GM12878 (cell line): ENCODE results near the gene ABCA7. TPM values are rescaled to one million over a fixed set of nuclear protein-coding genes. Genes with fewer than 3 reads are reported as not detected.

Source experiments
- ATAC-seq: fragments of 200-7000 bp; cut with Tn5 transposase; 3 replicates; pipeline ENCODE4 v1.9.1; 2020; ENCODE audit warnings: mild to moderate bottlenecking, moderate library complexity
- BruUV-seq: library from RNA; stranded (reverse); fragments of 400-500 nt; replicated peaks from 2 replicates; lab custom pipeline; 2021; lab: Mats Ljungman, UMichigan
- CTCF ChIA-PET: fragments of 300-600 bp; sonication (Branson Sonifier 250); formaldehyde crosslinking; extraction: SDS; loops from one replicate; lab custom pipeline; 2021; ENCODE audit warnings: inconsistent platforms; lab: Yijun Ruan, JAX
- POLR2A ChIA-PET: fragments of 350-600 bp; formaldehyde crosslinking; extraction: SDS; loops from one replicate; lab custom pipeline; 2021; ENCODE audit warnings: inconsistent platforms; lab: Charles Lee
- RAD21 ChIA-PET: fragments of 300-600 bp; sonication (Branson Sonifier 250); formaldehyde crosslinking; loops from one replicate; lab custom pipeline; 2023; ENCODE audit warnings: antibody characterized with exemption; ENCODE audit not compliant: unreplicated experiment; lab: Charles Lee
- SMC1A ChIA-PET: fragments of 300-600 bp; sonication (Branson Sonifier 250); formaldehyde crosslinking; loops from one replicate; lab custom pipeline; 2023; ENCODE audit not compliant: unreplicated experiment, uncharacterized antibody; lab: Charles Lee
- DNase-seq: peaks from one replicate; pipeline ENCODE4 v3.0.0-alpha.2; 2011; ENCODE audit warnings: low read depth, low spot score
- FAIRE-seq: peaks from 3 replicates; lab custom pipeline; 2011; peaks lifted over from hg19 to GRCh38; lab: Jason Lieb, UNC
- H2AFZ ChIP-seq: 2 replicates; pipeline ENCODE4 v1.6.0; 2011; ENCODE audit warnings: low read depth, low read length, control low read depth; ENCODE audit not compliant: control insufficient read depth
- H3K27ac ChIP-seq: 2 replicates; pipeline ENCODE4 v1.5.1; 2011; ENCODE audit warnings: control low read depth; ENCODE audit not compliant: control insufficient read depth, insufficient read depth
- H3K27me3 ChIP-seq, 2 experiments: replicated peaks in 1 of 2; 2 replicates each; pipeline versions ENCODE4 v1.6.0 to v1.6.1; 2011; ENCODE audit warnings: low read length in 1 of 2; ENCODE audit not compliant: control insufficient read depth in 2 of 2, insufficient read depth in 2 of 2
- H3K36me3 ChIP-seq, 2 experiments: 2 replicates each; pipeline ENCODE4 v1.5.1; 2011; ENCODE audit warnings: low read length in 1 of 2; ENCODE audit not compliant: control insufficient read depth in 2 of 2, insufficient read depth in 2 of 2
- H3K4me1 ChIP-seq: 2 replicates; pipeline ENCODE4 v1.6.1; 2011; ENCODE audit warnings: mild to moderate bottlenecking, low read length, moderate library complexity, mixed read lengths; ENCODE audit not compliant: control insufficient read depth, insufficient read depth
- H3K4me2 ChIP-seq: 2 replicates; pipeline ENCODE4 v1.6.0; 2011; ENCODE audit warnings: control low read depth; ENCODE audit not compliant: control insufficient read depth, insufficient read depth
- H3K4me3 ChIP-seq: fragments of 200-600 bp; sonication (generic); 2 replicates; pipeline ENCODE4 v1.5.1; 2016
- H3K79me2 ChIP-seq: 2 replicates; pipeline ENCODE4 v1.6.0; 2011; ENCODE audit warnings: low read length; ENCODE audit not compliant: control insufficient read depth, insufficient read depth
- H3K9ac ChIP-seq: 2 replicates; pipeline ENCODE4 v1.8.0; 2011; ENCODE audit warnings: low read length, control low read depth, mixed read lengths; ENCODE audit not compliant: control insufficient read depth, insufficient read depth
- H3K9me3 ChIP-seq: replicated peaks from 3 replicates; pipeline ENCODE4 v1.5.1; 2011; ENCODE audit warnings: mild to moderate bottlenecking, low read length; ENCODE audit not compliant: control insufficient read depth, insufficient read depth
- H4K20me1 ChIP-seq: 2 replicates; pipeline ENCODE4 v1.6.0; 2011; ENCODE audit not compliant: control insufficient read depth, insufficient read depth
- BCLAF1 ChIP-seq: fragments of 450-650 bp; IDR thresholded peaks from 2 replicates; pipeline ENCODE4 v1.6.1; 2017; ENCODE audit warnings: antibody characterized with exemption, mild to moderate bottlenecking, moderate library complexity
- CEBPB ChIP-seq, 2 experiments: fragments of 150-350 bp in 1 of 2; IDR thresholded peaks; 2 replicates each; pipeline ENCODE4 v1.6.1; 2012 to 2014; ENCODE audit warnings: low read depth in 2 of 2, low read length in 2 of 2, borderline replicate concordance in 1 of 2, inconsistent platforms in 1 of 2
- IKZF2 ChIP-seq, 2 experiments: fragments of 450-650 bp; IDR thresholded peaks; 2 replicates each; pipeline ENCODE4 v1.6.1; 2017; ENCODE audit warnings: mild to moderate bottlenecking in 2 of 2, moderate library complexity in 2 of 2
- KLF5 ChIP-seq: fragments of 450-650 bp; IDR thresholded peaks from 2 replicates; pipeline ENCODE4 v1.6.1; 2014; ENCODE audit warnings: mild to moderate bottlenecking; ENCODE audit not compliant: partially characterized antibody
- NFXL1 ChIP-seq: fragments of 450-650 bp; IDR thresholded peaks from 2 replicates; pipeline ENCODE4 v1.6.1; 2017; ENCODE audit warnings: antibody characterized with exemption, mild to moderate bottlenecking, borderline replicate concordance
- RAD51 ChIP-seq: fragments of 450-650 bp; IDR thresholded peaks from 2 replicates; pipeline ENCODE4 v1.6.1; 2016; ENCODE audit warnings: moderate library complexity, mild to moderate bottlenecking, inconsistent platforms
- SMARCA5 ChIP-seq: fragments of 450-650 bp; IDR thresholded peaks from 2 replicates; pipeline ENCODE4 v1.6.1; 2017; ENCODE audit warnings: mild to moderate bottlenecking
- STAT1 ChIP-seq: fragments of 450-650 bp; conservative IDR thresholded peaks from 2 replicates; pipeline ENCODE4 v1.6.1; 2014; ENCODE audit warnings: antibody characterized with exemption, mild to moderate bottlenecking
- SUZ12 ChIP-seq: fragments of 200-600 bp; sonication (generic); IDR thresholded peaks from one replicate; pipeline ENCODE4 v1.6.1; 2018; ENCODE audit warnings: antibody characterized with exemption, mild to moderate bottlenecking; ENCODE audit not compliant: unreplicated experiment
- ZNF384 ChIP-seq: IDR thresholded peaks from 2 replicates; pipeline ENCODE4 v1.6.1; 2012; ENCODE audit warnings: low read depth, mild to moderate bottlenecking, low read length, improper control_type of control experiment, borderline replicate concordance
- ZSCAN29 ChIP-seq: fragments of 450-650 bp; IDR thresholded peaks from 2 replicates; pipeline ENCODE4 v1.6.1; 2017; ENCODE audit warnings: mild to moderate bottlenecking, moderate library complexity
- WGBS: methylation state at CpG from one replicate; pipeline ENCODE4 v1.1.6; 2016; ENCODE audit warnings: low lambda C conversion rate; ENCODE audit not compliant: insufficient replicate concordance, insufficient coverage; ENCODE audit errors: missing lambda C conversion rate; 5-methylcytosine and 5-hydroxymethylcytosine counted together
- in situ Hi-C: fragments of 300-500 bp; cut with MboI; formaldehyde crosslinking; loops from 9 replicates; pipeline ENCODE4 v1.14.3; 2018; ENCODE audit warnings: mixed read lengths
- intact Hi-C: fragments of 100-400 bp; cut with micrococcal nuclease; formaldehyde crosslinking; loops from one replicate; pipeline ENCODE4 v1.14.2; 2022; ENCODE audit not compliant: unreplicated experiment
- polyA plus RNA-seq, 11 experiments: library from polyadenylated mRNA; depleted of rRNA in 4 of 11; unstranded in 6 of 11; stranded (reverse) in 5 of 11; fragments of >200 nt; fragmentation: Nextera tagmentation in 4 of 11; fragmentation: Illumina TruSeq in 1 of 11; extraction: Ambion mirVana in 4 of 11; extraction: Trizol in 1 of 11; gene quantifications; 1 replicate in 1 of 11; 2 replicates in 10 of 11; pipeline versions ENCODE4 v1.2.1 to v1.2.3, GENCODE V29; 2011 to 2016; ENCODE audit warnings: inconsistent platforms in 2 of 11, missing spikeins in 2 of 11, low read depth in 1 of 11
- total RNA-seq, 4 experiments: library from RNA; depleted of rRNA in 3 of 4; stranded (reverse); fragments of >200 nt in 3 of 4; fragmentation: Illumina TruSeq in 1 of 4; extraction: Trizol in 1 of 4; gene quantifications; 2 replicates each; pipeline versions ENCODE4 v1.2.1 to v1.2.3, GENCODE V29; 2013 to 2021
- TF ChIP-seq, protein P1 (sequence below): fragments of 450-650 bp; IDR thresholded peaks from 2 replicates; pipeline ENCODE4 v1.6.1; 2014; ENCODE audit warnings: mild to moderate bottlenecking

ABCA7 gene
- total and polyA plus RNA-seq, 10 of the 15 experiments (the other 5 are each of a cell fraction or from before 2014, with no cell fraction given), result 1.0 to 49.5 (median 14.8) TPM

- POLR2A ChIA-PET, result interaction anchor here (0.6 to 6.3 kb wide), 4 partner anchors 9 to 35 kb away, joined by 5 to 83 read pairs (median 19); partner anchors contain the start of genes ARHGAP45 and CNN2
- CTCF ChIA-PET, result interaction anchor here (0.9 to 1.2 kb wide), 2 partner anchors 23 to 24 kb away, joined by 3 read pairs; no protein-coding TSS in a partner anchor
- no peak overlapping the region for H2AFZ ChIP-seq
These were observed 2.2 kb downstream of the ABCA7 start for GRCh38 chr19:1041835-1042685.

More at GRCh38 chr19:1041835-1042685, 2.2 kb downstream of the ABCA7 start:
- BruUV-seq, result no TSS peak
- WGBS, result 84% methylated on average over 42 of the region's 43 CpGs
- intact Hi-C loops (loop anchor here (2.0 kb wide), 1 partner anchor 21 kb away; no protein-coding TSS in a partner anchor), in situ Hi-C loops (no loop called here)
- ATAC-seq, result no peak
- H3K36me3 ChIP-seq, result no peaks in the 10 kb centered on the region; a peak in 1 of 4 replicates
- SMC1A ChIA-PET, result interaction anchor here (0.9 to 5.9 kb wide), 2 partner anchors 14 to 92 kb away, joined by 3 to 22 read pairs; no protein-coding TSS in a partner anchor
- H3K79me2 ChIP-seq, result 0 out of 2 replicates have a peak, but pooled peaks cover 3% of the 10 kb centered on the region
- FAIRE-seq, result no peak
- H3K9ac ChIP-seq, result no peak overlapping the region
- H3K9me3 ChIP-seq, result no peaks in the 10 kb centered on the region
- no peak overlapping the region for H3K4me2 ChIP-seq
- H3K4me1 ChIP-seq, result peaks cover 28% of the 10 kb centered on the region
- TF ChIP-seq BCLAF1 (no peak), SMARCA5 (no peak), SUZ12 (no peak), NFXL1 (no peak), CEBPB (IDR thresholded peaks at IDR 0.05; ENCODE audit: borderline replicate concordance in 1 of 2, low read depth in 2 of 2, low read length in 2 of 2) (no peak), RAD51 (no peak), ZNF384 (no peak), STAT1 (no peak), ZSCAN29 (no peak), KLF5 (no peak), IKZF2 (IDR thresholded peaks at IDR 0.05) (no peak)
- TF ChIP-seq, protein P1, sequence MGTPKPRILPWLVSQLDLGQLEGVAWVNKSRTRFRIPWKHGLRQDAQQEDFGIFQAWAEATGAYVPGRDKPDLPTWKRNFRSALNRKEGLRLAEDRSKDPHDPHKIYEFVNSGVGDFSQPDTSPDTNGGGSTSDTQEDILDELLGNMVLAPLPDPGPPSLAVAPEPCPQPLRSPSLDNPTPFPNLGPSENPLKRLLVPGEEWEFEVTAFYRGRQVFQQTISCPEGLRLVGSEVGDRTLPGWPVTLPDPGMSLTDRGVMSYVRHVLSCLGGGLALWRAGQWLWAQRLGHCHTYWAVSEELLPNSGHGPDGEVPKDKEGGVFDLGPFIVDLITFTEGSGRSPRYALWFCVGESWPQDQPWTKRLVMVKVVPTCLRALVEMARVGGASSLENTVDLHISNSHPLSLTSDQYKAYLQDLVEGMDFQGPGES, result no peak
- no peak overlapping the region for H3K27ac ChIP-seq
- H4K20me1 ChIP-seq, result no peaks in the 10 kb centered on the region
- RAD21 ChIA-PET, result interaction anchor here (1.4 kb wide), 1 partner anchor 26 kb away, joined by 5 read pairs; the partner anchor contains the start of gene ARHGAP45
- no peak for DNase-seq
- no peak overlapping the region for H3K4me3 ChIP-seq
- H3K27me3 ChIP-seq, result no peaks in the 10 kb centered on the region
